Measurements from ENCODE around the gene LDAH.

The LDAH gene

GRCh38 chr2:20652141-20652540, 170.8 kb downstream of the LDAH start:
- no peak for DNase-seq (ENCODE audit: low spot score)

- no peak for DNase-seq (ENCODE audit: low spot score)
These were observed 171.2 kb downstream of the LDAH start for GRCh38 chr2:20651731-20652099.

- peak; percentile 87 for DNase-seq (ENCODE audit: low spot score)
These were observed 171.8 kb downstream of the LDAH start, which contains the start of gene HS1BP3 for GRCh38 chr2:20650877-20651730. Gene HS1BP3 (minus strand): TSS chr2:20651098. CDS start chr2:20651063, 35 bp downstream.

DNA sequence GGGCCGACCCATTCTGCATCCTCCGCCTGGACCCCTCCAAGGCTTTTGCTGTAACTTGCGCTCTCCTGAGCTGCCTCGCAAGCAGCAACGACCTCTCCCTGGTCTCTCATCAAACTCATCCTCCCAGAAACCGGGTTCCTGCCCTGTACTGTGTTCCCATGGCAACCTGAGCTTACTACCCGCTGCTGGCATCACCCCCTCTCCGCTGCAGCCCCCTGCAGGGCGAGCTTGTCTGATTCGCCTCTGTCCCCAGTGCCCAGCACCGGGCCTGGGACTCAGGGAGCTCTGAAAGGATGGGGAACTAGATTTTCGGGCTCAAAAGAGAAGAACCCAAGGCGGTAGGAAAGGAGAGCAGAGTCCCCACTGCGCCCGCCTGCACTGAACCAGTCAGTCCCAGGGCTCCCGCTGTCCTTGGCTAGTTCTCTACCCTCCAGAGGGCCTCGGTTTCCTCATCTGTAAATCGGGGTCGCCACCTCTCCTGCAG, 172.5 kb downstream of the LDAH start:
- DNase-seq (ENCODE audit: low spot score) = no peak

DNA sequence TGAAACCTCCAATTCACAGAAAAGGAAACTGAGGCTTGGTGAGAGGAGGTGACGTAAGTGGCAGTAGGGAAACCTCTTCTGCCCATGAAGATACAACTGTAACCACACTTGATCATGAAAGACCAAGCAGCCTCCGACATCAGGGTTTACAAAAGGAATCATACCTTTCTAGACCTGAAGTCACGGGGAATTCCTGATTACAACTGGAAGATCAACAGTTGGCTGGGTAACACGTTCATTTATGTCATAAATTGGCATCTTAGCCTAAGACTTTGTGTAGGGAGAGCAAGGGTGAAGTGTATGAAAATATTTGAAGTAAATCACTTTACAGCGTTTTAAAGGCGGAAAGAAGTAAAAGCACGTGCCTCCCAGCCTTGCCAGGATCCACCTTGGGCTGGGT, 172.9 kb downstream of the LDAH start:
- DNase-seq (ENCODE audit: low spot score) = no peak

DNA sequence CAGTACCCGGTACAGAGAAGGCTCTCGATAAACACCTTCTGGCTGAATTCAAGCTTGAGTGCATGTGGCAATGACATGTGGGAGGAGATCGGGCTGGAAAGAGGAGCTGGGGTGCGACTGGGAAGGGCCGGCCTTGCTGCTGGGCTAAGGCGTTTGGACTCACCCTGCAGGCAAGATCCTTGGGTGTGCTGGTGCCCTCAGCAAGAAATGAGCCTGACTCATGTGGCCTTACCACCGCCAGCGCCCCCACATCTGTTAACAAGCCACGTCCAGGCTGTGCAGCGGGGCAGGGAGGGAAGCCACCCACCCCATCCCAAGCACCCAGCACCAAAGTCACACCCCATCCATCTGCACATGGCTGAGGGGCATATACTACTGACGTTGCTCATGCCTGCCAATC, 173.3 kb downstream of the LDAH start:
- DNase-seq (ENCODE audit: low spot score) = no peak

GRCh38 chr2:20648831-20649230, 174.1 kb downstream of the LDAH start:
- DNase-seq (ENCODE audit: low spot score) = no peak

- no peak for DNase-seq (ENCODE audit: low spot score)
These were observed 174.7 kb downstream of the LDAH start for GRCh38 chr2:20648206-20648605.

DNA sequence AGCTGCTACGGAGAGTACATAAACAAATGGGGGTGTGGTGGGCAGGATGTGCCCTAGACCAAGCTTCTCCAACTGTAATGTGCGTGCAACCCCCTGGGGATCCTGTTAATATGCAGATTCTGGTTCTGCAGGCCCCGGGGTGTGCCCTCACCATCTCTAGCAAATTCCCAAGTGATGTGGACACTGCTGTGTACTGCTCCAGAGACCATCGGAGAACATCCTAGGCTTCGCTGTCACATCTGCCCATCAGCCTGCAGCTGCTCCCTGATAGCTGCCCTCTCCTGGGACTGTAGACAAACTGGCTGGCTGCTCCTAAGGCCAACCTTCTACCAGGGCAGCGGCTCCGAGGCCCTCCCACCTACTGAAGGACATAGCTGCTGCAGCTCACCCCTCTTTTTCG, 175.2 kb downstream of the LDAH start:
- no peak for DNase-seq (ENCODE audit: low spot score)

DNA sequence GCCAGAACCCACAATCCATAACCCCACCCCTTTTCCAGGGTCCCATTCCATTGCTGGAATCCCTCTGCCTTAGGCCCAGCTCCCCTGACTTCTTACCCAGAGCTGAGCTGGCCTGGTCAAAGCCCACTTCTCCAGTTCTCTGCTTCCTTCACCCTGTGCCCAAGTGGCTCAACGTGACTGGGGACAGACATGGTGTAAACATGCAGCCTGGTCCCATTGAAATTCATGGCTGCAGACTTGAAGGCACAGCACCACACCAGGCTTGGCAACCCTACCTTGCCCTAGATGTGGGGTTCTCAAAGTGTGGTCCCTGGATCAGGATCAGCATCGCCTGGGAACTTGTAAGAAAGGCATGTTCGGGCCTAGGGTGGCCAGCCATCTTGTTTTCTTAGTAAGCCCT, 175.7 kb downstream of the LDAH start:
- no peak for DNase-seq (ENCODE audit: low spot score)

GRCh38 chr2:20646446-20646845, 176.5 kb downstream of the LDAH start:
- DNase-seq (ENCODE audit: low spot score) = no peak

DNA sequence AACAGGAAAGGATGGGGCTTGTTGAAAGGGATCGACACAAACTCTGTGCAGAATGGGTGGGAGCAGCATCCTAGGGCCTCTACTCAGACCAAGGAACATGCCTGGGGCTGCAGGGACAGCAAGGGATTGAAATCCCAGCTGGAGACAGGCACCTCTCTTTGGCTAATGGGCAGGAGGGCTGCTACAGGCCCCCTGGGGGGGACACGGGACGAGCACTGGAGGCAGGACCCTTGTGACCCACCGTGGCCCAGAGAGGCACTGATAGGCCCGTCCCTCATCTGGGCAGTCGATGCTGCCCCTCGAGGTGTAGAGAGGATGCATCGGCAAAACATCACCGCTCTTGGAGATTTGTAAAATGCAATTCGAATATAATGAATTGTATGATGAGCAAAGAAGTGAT, 177.1 kb downstream of the LDAH start:
- DNase-seq (ENCODE audit: low spot score) = no peak

GRCh38 chr2:20645301-20645701, 177.6 kb downstream of the LDAH start:
- DNase-seq (ENCODE audit: low spot score) = no peak

- DNase-seq (ENCODE audit: low spot score) = no peak
These were observed 179.1 kb downstream of the LDAH start for GRCh38 chr2:20643826-20644225.

- DNase-seq (ENCODE audit: low spot score) = no peak
These were observed 179.8 kb downstream of the LDAH start for GRCh38 chr2:20643060-20643459.

DNA sequence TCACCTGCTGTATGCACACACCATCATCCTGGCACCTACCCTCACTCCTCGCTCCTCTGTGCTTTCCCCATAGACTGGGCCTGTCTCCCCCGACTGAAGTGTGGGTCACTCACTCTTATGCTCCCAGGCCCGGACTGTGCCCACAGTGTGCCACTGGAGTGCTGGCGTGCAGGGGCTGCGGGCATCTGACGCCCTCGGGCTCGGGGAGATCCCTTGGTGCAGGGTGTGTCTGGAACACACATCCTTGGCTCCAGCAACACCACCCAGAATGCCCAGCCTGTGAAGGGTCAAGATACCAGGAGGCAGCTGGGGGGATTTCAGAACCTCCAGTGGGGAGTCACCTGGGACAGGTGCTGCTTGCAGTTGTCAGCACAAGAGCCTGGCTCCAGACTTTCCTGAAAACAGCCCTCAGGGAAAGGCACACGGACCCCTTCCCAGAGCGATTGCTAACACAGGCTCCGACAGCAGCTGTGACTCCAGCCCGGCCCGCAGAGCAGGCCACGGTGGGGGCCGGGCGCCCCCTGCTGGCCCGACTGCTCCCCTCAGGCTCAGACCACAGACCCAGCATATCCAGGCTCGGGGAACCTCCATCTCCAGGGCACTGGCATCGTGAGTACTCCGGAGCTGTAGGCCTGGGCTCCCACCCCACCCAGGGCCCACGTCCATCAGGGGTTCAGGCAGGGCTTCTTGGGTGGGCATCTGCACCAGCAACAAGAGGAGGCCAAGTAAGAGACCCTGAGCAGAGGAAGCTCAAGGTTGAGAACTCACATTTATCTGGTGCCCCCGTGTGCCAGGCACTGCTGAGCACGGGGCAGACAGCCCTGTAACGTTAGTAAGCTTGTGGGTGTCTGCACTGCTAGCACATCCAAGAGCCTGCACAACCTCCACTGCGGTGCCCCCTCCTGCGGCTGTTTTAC, 180.6 kb downstream of the LDAH start:
- DNase-seq (ENCODE audit: low spot score) = peak; percentile 70

DNA sequence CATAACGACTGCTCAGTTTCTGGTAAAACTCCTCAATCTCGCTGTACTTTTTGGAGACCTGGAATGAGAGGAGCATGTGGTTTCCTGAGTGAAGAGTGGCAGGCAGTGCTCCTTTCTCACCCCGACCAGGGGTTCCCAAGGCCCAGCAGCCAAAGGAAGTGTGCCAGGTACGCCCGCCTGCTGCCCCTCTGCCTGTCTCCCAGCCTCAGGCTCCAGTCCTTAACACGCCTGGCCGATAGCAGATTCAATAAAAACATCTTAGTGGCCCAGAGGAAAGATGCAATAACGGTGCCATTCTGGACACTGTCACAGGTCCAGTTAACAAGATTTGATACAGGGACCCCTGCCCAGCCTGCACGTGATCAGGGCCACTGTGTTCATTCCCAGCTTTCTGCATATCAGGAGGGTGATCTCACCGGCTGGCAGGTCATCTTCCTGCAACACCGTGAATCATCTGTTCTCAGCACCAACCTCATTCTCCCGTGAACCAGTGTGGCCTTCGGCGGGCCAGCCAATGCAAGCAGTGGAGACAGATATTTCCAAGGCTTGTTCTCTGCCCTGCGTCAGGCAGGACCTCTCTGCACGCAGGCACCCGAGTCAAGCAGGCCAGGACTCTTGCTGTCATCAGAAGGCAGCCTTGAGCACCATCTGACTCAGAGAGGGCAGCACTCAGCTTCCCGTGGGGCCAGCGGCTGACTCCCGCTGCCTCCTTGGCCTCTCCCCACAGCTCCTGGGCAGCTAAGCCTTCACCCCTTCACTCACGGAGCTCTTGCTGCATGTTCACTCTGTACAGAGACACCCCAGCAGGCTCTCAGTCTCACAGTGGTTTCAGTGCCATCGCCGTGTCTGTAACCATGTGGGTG, 181.5 kb downstream of the LDAH start:
- DNase-seq (ENCODE audit: low spot score) = no peak

DNA sequence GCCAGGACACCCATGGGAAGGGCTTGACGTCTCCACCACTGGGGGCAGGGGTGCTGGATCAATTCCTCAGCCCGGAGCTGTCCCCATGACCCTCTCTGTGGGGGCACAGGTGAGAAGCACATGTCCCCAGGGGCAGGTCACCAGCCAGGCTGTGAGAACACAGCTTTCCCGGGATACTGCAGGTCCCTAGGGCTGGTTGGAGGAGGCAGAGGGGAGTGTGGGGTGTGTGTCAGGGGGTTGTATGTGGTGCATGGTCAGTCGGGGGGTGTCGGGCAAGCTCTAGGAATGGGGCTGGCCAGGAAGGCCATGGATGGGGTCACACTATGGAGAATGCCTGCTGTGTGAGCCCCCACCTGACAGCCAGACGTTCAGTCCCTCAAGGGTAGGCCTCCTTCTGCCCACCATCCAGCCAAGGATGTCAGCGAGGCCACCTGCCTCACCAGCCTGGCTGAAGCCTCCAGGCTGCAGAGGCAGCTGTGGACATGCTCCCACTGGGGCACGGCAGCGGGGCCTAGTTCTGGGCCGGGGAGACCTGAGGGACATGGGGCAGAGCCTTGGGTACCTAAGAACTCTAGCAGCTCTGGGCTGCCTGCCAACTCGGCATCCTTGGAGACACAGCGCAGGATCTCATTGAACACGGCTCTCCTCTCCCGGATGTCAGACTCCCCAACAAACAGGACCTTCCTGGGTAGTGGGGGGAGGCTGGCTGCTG, 182.3 kb downstream of the LDAH start:
- DNase-seq (ENCODE audit: low spot score) = no peak

DNA sequence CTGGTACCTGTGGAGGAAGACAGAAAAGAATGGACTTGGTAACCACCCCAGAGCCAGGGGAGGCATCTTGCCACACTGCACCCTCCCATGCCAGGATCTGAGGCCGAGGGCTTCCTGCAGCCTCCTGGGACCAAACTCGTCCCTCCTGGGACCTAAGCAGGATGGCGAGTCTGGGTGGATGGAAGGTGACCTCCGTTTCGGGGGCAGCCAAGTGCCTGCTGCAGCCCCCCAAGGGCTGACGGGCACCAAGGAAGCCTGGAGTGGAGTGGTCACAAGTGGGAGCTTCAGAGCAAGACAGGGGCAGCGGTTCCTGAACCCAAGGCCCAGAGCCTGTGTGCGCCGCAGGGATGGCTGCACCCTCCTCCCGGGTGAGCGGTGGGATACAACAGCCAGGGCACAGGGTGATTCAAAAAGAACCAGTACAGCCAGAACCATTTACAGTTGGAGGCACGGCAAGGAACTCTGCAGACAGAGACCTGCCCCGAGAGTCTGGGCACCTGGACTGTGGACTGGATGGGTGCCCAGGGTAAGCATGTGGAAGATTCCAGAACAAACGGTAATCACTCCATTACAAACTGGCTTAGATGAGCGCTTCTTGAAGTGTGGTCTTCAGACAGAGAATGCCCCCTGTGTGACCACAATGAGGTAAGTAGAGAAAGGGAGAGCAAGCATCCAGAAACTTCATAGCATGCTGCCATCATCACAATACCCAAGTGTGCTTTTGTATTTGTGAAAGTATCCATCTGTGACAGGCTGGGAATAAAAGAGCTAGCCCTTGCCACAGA, 184.1 kb downstream of the LDAH start:
- no peak for DNase-seq (ENCODE audit: low spot score)

DNA sequence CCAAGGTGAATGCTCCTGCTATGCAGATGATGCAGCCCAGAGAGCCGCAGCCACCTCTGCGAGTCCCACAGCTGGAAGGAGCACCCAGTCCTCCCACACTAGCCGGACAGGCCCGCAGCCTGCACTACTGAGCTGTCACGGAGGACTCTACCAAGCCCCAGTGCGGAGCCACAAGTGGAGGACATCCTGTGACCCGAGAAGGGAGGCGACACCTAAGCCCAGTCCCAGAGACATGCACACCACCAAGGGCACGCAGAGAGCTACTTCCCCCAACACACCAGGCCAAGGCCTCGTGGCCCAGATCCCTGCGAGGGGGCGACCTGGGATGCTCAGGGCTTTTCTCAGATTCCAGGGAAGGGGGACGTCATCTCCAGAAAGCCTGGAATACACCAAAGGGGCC, 184.9 kb downstream of the LDAH start:
- DNase-seq (ENCODE audit: low spot score) = no peak
